NCI-H2171 treated with DMSO at 0.1 percent for 48 hours (cell line): ENCODE data around the gene PANK1.

Experiments
- DNase-seq: peaks from one replicate; lab custom pipeline; 2025; lab: John Stamatoyannopoulos, UW

The PANK1 gene

GRCh38 chr10:89644967-89645741 is at the start of gene PANK1:
Gene PANK1, minus strand, starts transcription at chr10:89645242. Its CDS starts 351 bp downstream, at chr10:89644891.
- peak; percentile 75 for DNase-seq

- no peak for DNase-seq
These were observed 48.1 kb upstream of the PANK1 start for GRCh38 chr10:89693176-89693575.

- no peak for DNase-seq
These were observed 47.4 kb upstream of the PANK1 start for GRCh38 chr10:89692416-89692815.

GRCh38 chr10:89690027-89690426 is 45.0 kb upstream of the PANK1 start:
- DNase-seq = peak; percentile 3

GRCh38 chr10:89685936-89686335 is 40.9 kb upstream of the PANK1 start:
- no peak for DNase-seq

GRCh38 chr10:89684604-89685003 is 39.6 kb upstream of the PANK1 start:
- no peak for DNase-seq

- DNase-seq = peak; percentile 34
These were observed 38.8 kb upstream of the PANK1 start for GRCh38 chr10:89683883-89684282.

GRCh38 chr10:89679986-89680385 is 34.9 kb upstream of the PANK1 start:
- no peak for DNase-seq

GRCh38 chr10:89677341-89677740 is 32.3 kb upstream of the PANK1 start:
- no peak for DNase-seq

- DNase-seq = no peak
These were observed 25.9 kb upstream of the PANK1 start for GRCh38 chr10:89670926-89671325.

- DNase-seq = peak; percentile 27
These were observed 24.9 kb upstream of the PANK1 start for GRCh38 chr10:89669985-89670384.

- no peak for DNase-seq
These were observed 23.5 kb upstream of the PANK1 start for GRCh38 chr10:89668386-89669071.

- no peak for DNase-seq
These were observed 21.1 kb upstream of the PANK1 start for GRCh38 chr10:89666138-89666537.

- DNase-seq = no peak
These were observed 20.3 kb upstream of the PANK1 start for GRCh38 chr10:89665302-89665701.

GRCh38 chr10:89664203-89664602 is 19.2 kb upstream of the PANK1 start:
- no peak for DNase-seq

- no peak for DNase-seq
These were observed 18.1 kb upstream of the PANK1 start for GRCh38 chr10:89663144-89663543.

- DNase-seq = no peak
These were observed 17.6 kb upstream of the PANK1 start for GRCh38 chr10:89662596-89662995.

- no peak for DNase-seq
These were observed 14.4 kb upstream of the PANK1 start for GRCh38 chr10:89659143-89660131.

GRCh38 chr10:89657302-89657701 is 12.3 kb upstream of the PANK1 start:
- no peak for DNase-seq

- DNase-seq = no peak
These were observed 10.7 kb upstream of the PANK1 start for GRCh38 chr10:89655722-89656121.

- DNase-seq = no peak
These were observed 8.4 kb upstream of the PANK1 start for GRCh38 chr10:89653410-89653869.

GRCh38 chr10:89652806-89653370 is 7.8 kb upstream of the PANK1 start:
- no peak for DNase-seq
